DND-41 (cell line): Measurements from ENCODE around the gene RABL6.

ENCODE experiments used
- ATAC-seq: fragments of 200-7000 bp; cut with Tn5 transposase; 3 replicates; pipeline ENCODE4 v1.9.1; 2021; ENCODE audit warnings: low read depth; ENCODE audit not compliant: insufficient read depth
- DNase-seq: peaks from one replicate; pipeline ENCODE4 v3.0.0-alpha.2; 2020
- H2AFZ ChIP-seq: 2 replicates; pipeline ENCODE4 v1.6.0; 2012; ENCODE audit warnings: low read depth, low read length
- H3K27ac ChIP-seq: 2 replicates; pipeline ENCODE4 v1.5.1; 2012; ENCODE audit warnings: low read length, inconsistent platforms
- H3K27me3 ChIP-seq: fragments of 200-600 bp; sonication (generic); 2 replicates; pipeline ENCODE4 v1.6.0; 2012; ENCODE audit warnings: low read length, mild to moderate bottlenecking, inconsistent platforms; ENCODE audit not compliant: insufficient read depth, poor library complexity
- H3K36me3 ChIP-seq: 2 replicates; pipeline ENCODE4 v1.5.1; 2012; ENCODE audit warnings: low read length, inconsistent platforms; ENCODE audit not compliant: insufficient read depth
- H3K4me1 ChIP-seq: 2 replicates; pipeline ENCODE4 v1.5.1; 2012; ENCODE audit warnings: mild to moderate bottlenecking, low read length; ENCODE audit not compliant: insufficient read depth
- H3K4me2 ChIP-seq: 2 replicates; pipeline ENCODE4 v1.6.0; 2012; ENCODE audit warnings: mild to moderate bottlenecking, moderate library complexity, low read length, inconsistent platforms; ENCODE audit not compliant: insufficient read depth
- H3K4me3 ChIP-seq, 2 experiments: fragments of 200-600 bp in 1 of 2; shearing (Covaris generic) in 1 of 2; 2 replicates each; pipeline ENCODE4 v1.5.1; 2012 to 2016; ENCODE audit warnings: inconsistent platforms in 2 of 2, low read length in 2 of 2, mild to moderate bottlenecking in 2 of 2, low read depth in 1 of 2, moderate library complexity in 1 of 2
- H3K79me2 ChIP-seq: 2 replicates; pipeline ENCODE4 v1.6.0; 2012; ENCODE audit warnings: low read length, inconsistent platforms; ENCODE audit not compliant: insufficient read depth
- H3K9ac ChIP-seq: 2 replicates; pipeline ENCODE4 v1.6.0; 2012; ENCODE audit warnings: low read depth, mild to moderate bottlenecking, inconsistent platforms, low read length, moderate library complexity
- H3K9me3 ChIP-seq: 2 replicates; pipeline ENCODE4 v1.5.1; 2012; ENCODE audit warnings: low read length, moderate library complexity, mild to moderate bottlenecking, inconsistent platforms; ENCODE audit not compliant: insufficient read depth, severe bottlenecking
- H4K20me1 ChIP-seq: 2 replicates; pipeline ENCODE4 v1.6.0; 2012; ENCODE audit warnings: low read length; ENCODE audit not compliant: insufficient read depth
- CTCF ChIP-seq: IDR thresholded peaks from 2 replicates; pipeline ENCODE4 v1.5.1; 2012; ENCODE audit warnings: borderline replicate concordance, low read length, moderate library complexity, mild to moderate bottlenecking; ENCODE audit not compliant: poor library complexity, severe bottlenecking; ENCODE audit errors: extremely low read depth
- EZH2 ChIP-seq: IDR thresholded peaks from 3 replicates; pipeline ENCODE4 v1.6.1; 2012; ENCODE audit warnings: borderline replicate concordance, low read depth, mild to moderate bottlenecking, moderate library complexity, low read length, inconsistent platforms; ENCODE audit not compliant: severe bottlenecking

Gene RABL6

GRCh38 chr9:136858844-136859757 is 51.4 kb downstream of the RABL6 start:
- H3K36me3 ChIP-seq, result peaks cover 37% of the 10 kb centered on the region
- H3K79me2 ChIP-seq, result peaks cover 7% of the 10 kb centered on the region
- ATAC-seq, result peak; percentile 11; the same call in 1 of the 3 replicates
- no peak overlapping the region for H3K4me2 ChIP-seq
- no peak overlapping the region for H3K9ac ChIP-seq
- TF ChIP-seq CTCF (no peak), EZH2 (no peak)
- DNase-seq, result no peak
- no peaks in the 10 kb centered on the region for H3K27me3 ChIP-seq
- no peak overlapping the region for H3K27ac ChIP-seq
- peaks cover 4% of the 10 kb centered on the region; the same call in 1 of the 2 replicates for H3K4me1 ChIP-seq
- H4K20me1 ChIP-seq, result peaks cover 21% of the 10 kb centered on the region
- no peaks in the 10 kb centered on the region for H3K9me3 ChIP-seq
- H2AFZ ChIP-seq, result no peak overlapping the region
- H3K4me3 ChIP-seq, result no peak overlapping the region

- Histone ChIP-seq H3K79me2 (peaks cover 19% of the 10 kb centered on the region), H3K4me3 (no peak overlapping the region), H3K9me3 (no peaks in the 10 kb centered on the region), H3K27me3 (no peaks in the 10 kb centered on the region), H3K27ac (no peak overlapping the region), H3K36me3 (peaks cover 37% of the 10 kb centered on the region), H3K4me2 (no peak overlapping the region), H4K20me1 (peaks cover 27% of the 10 kb centered on the region), H2AFZ (no peak overlapping the region), H3K9ac (no peak overlapping the region), H3K4me1 (peaks cover 17% of the 10 kb centered on the region)
- no peak for TF ChIP-seq CTCF
- no peak for TF ChIP-seq EZH2
- ATAC-seq (no peak), DNase-seq (no peak)
These were observed 52.8 kb downstream of the RABL6 start for GRCh38 chr9:136860529-136860928.

- Histone ChIP-seq H3K4me1 (peaks cover 17% of the 10 kb centered on the region), H3K4me2 (no peak overlapping the region), H3K9me3 (no peaks in the 10 kb centered on the region), H4K20me1 (peaks cover 27% of the 10 kb centered on the region), H3K4me3 (no peak overlapping the region), H3K27ac (no peak overlapping the region), H3K79me2 (peaks cover 26% of the 10 kb centered on the region), H3K36me3 (peaks cover 37% of the 10 kb centered on the region), H2AFZ (no peak overlapping the region), H3K27me3 (no peaks in the 10 kb centered on the region), H3K9ac (no peak overlapping the region)
- no peak for ATAC-seq
- TF ChIP-seq EZH2 (no peak), CTCF (no peak)
- no peak for DNase-seq
These were observed 53.5 kb downstream of the RABL6 start for GRCh38 chr9:136860933-136861873.
